ENCODE results near the gene ZDHHC11.

Gene ZDHHC11, protein sequence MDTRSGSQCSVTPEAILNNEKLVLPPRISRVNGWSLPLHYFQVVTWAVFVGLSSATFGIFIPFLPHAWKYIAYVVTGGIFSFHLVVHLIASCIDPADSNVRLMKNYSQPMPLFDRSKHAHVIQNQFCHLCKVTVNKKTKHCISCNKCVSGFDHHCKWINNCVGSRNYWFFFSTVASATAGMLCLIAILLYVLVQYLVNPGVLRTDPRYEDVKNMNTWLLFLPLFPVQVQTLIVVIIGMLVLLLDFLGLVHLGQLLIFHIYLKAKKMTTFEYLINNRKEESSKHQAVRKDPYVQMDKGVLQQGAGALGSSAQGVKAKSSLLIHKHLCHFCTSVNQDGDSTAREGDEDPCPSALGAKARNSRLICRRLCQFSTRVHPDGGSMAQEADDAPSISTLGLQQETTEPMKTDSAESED

GRCh38 chr5:850511-851006 lies at the start of gene ZDHHC11:
Gene ZDHHC11 (minus strand): TSS chr5:850986. CDS start chr5:850602, 384 bp downstream.
- DNase-seq (ENCODE audit: low spot score), result no peak

GRCh38 chr5:893711-894110 lies 42.9 kb upstream of the ZDHHC11 start:
- no peak for DNase-seq (ENCODE audit: low spot score)

DNA sequence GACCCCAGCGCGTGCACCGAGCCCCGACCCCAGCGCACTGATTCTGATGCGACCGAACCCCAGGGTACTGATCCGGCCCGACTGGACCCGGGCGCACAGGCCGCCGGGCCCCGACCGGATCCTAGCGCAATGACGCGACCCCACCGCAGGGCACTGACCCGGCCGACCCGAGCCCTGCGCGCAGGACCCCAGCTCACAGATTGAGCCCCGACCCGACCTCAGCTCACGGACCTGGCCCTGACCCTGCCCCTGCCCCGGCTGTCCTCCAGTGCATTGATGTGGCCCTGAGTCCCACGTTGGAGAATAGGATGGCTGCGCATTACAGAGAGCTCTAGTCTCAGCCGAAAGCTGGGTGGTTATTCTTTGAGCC lies 42.3 kb upstream of the ZDHHC11 start:
- DNase-seq (ENCODE audit: low spot score), result peak; percentile 13

DNA sequence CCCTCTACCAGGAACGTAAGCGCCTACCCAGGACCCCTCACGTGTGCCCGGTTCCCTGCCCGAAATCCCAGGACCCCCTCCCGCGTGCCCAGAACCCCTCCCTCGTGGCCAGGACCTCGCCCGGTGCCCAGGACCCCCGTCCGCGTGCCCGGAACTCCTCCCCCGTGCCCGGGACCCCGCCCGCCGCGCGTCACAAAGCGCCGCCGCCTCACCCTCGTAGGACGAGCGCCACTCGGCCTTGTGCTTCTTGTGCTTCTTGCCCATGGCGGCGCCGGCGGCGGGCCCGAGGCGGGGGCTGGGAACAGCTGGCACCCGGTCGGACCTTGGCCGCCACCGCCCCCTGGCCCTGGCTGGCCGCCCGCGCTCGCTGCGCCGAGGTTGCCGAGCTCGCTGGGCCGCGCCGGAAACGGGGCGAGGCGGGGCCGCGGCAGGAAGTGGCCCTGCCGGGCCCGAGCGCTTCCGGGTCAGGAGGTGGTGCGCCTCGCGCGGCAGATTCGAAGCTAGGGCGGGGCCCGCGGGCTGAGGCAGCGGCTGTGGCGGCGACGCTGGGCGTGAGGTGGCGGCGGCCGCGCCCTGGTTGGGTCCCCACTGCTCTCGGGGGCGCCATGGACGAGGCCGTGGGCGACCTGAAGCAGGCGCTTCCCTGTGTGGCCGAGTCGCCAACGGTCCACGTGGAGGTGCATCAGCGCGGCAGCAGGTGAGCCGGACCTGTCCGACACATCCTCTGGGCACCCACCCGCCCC lies 41.8 kb upstream of the ZDHHC11 start, which contains the start of the genes BRD9 and TRIP13:
TSS of gene BRD9 (minus strand) at position 408 of the 743 bp plus-strand sequence. CDS start at position 264, 144 bp downstream.
TSS of gene TRIP13 (plus strand) at position 491 of the 743 bp plus-strand sequence. CDS start at position 606, 115 bp downstream.
- DNase-seq (ENCODE audit: low spot score), result peak; percentile 83

DNA sequence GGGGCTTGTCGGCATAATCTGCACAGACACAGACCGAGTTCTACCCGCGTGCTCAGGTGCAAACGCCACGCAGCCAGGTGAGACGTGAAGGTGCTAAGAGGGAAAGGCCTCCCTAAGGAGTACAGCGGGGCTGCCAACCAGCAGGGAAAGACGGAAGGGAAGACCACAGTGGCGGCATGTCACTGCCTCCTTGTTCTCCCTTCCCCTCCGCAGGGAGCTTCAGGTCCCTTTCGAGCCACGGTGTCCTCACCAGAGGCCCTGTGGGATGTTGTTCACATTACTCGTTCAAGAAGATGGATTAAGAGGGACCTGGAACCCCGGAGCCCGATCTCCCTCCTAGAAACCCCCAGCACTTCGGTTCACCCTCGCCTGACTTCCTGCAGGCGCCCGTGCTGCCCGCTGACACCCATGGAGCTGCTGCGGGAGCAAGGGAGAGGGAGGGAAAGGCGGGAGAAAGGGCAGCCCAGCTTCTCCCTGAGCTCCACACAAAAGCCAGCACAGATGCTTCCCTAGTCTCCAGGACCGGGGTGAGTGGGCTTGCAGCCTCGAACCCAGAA lies 41.1 kb upstream of the ZDHHC11 start:
- DNase-seq (ENCODE audit: low spot score), result peak; percentile 37

GRCh38 chr5:891117-891836 lies 40.5 kb upstream of the ZDHHC11 start:
- DNase-seq (ENCODE audit: low spot score), result peak; percentile 84

- DNase-seq (ENCODE audit: low spot score), result no peak
Observed at GRCh38 chr5:889075-889710, 38.4 kb upstream of the ZDHHC11 start.

GRCh38 chr5:888638-889035 lies 37.9 kb upstream of the ZDHHC11 start:
- no peak for DNase-seq (ENCODE audit: low spot score)

DNA sequence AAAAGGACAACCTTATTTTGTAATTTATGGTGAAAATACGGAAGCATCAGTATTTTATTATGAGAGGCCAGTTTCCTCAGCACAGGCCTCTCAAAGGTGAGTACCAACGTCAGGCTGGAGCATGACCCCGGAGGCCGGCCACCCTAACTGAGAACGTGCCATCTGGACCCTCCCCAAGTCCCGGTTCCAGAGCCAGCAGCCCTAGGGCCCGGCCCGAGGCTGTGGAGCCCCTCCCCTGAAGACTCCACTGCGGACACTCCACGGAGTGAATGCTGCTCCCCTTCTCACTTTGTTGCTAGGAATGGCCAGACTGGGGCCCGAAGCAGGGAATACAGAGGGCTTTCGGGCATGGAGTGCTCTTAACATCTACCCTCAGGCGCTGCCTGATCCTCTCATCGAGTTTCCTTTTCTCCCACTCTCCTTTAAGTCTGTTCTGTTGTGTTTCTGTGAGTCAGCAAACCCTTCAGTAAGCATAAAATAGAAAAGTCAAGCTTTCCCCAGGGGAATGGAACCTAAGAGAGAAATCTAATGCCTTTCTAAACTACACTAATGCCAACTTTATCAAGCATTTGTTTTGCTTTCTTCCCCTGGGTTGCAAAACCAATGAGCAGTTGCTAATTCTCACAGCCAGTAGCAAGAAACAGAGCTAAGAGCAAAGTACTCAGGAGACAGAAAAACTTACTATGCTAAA lies 37.3 kb upstream of the ZDHHC11 start:
- DNase-seq (ENCODE audit: low spot score), result no peak

- no peak for DNase-seq (ENCODE audit: low spot score)
Observed at GRCh38 chr5:886716-887325, 36.0 kb upstream of the ZDHHC11 start.

DNA sequence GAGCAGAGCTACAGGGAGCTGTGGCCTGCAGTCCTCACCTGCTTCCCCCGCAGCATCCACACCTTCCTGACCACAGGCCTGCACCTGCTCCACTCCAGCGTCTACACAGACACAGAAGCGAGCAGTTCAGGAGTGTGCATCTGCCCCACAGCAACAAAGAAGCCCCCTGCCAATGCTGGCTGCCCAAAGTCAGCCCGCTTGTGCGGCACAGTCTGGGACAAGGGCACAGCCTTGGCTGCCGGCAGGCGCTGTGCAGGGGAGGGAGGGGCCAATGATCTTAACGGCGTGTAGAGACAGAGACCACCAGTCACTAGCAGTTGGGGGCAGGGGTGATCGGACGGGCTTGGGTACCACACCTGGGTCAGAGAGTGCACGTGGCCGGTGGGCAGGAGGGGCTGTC lies 35.2 kb upstream of the ZDHHC11 start:
- no peak for DNase-seq (ENCODE audit: low spot score)

DNA sequence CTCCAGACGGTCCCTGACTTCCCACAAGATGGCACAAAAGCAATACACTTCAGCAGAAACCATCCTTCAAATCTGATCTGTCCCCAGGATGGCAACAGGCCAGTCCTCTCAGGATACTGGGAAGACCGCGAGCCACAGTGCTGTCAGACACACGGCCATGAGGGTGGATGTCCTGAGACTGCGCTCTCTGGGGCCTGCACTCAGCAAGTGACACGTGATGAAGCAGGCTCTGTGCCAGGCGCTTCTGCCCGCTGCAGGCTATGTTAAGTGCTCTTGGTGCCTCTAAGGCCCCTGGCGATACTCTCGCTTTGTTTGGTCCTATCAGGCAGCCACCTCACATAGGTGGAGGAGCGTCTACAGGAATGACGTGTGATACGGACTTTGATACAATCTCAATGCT lies 34.7 kb upstream of the ZDHHC11 start:
- DNase-seq (ENCODE audit: low spot score), result no peak

DNA sequence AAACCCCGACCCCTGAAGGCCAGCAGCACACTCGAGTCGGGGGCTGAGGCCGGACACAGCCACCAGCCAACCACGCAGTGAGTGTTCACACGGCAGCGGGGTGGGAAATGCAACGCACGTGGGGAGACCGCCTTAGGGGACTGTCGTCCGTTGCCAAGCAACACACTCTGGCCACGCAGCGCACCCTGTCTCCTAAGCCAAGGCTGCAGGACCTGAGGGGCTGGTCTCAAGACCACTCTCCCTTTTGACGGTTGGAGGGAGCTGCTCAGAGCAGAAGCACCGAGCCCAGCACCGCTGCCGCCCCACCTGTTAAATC lies 34.3 kb upstream of the ZDHHC11 start:
- DNase-seq (ENCODE audit: low spot score), result no peak

DNA sequence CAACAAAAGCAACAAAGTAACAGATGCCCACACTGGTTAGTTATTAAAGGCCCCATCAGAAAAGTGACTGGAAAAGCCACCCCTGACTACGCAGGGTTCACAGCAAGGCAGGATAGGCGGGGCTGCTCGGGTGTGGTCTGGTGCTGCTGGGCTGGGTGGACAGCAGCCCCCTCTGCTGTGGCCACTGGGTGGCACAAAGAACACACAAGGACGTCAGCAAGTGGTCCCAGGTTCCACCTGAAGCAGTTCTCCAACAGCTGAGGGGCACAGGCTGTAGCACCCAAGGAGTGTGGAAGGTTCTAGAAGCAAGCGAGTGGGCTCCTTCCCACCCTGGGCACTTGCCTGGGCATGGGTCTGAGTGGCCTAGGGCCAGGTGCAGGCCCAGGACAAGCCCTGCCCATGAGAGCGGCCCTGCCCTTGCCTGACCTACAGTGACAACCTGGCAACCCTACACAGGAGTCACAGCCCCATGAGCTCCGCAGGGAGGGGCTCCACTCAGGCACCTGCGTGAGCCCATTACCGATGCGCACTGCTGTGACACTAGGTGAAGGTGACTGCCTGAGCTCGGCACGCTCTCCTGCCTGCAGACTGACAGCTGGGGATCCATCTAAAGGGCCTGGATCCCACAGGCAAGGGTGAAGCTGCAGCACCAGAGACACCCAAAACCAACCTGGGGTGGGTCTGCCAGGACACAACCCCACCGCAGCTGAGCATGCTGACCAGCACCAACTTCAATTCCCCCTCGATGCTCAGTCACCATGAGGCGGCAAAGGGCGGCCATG lies 33.8 kb upstream of the ZDHHC11 start:
- DNase-seq (ENCODE audit: low spot score), result no peak

DNA sequence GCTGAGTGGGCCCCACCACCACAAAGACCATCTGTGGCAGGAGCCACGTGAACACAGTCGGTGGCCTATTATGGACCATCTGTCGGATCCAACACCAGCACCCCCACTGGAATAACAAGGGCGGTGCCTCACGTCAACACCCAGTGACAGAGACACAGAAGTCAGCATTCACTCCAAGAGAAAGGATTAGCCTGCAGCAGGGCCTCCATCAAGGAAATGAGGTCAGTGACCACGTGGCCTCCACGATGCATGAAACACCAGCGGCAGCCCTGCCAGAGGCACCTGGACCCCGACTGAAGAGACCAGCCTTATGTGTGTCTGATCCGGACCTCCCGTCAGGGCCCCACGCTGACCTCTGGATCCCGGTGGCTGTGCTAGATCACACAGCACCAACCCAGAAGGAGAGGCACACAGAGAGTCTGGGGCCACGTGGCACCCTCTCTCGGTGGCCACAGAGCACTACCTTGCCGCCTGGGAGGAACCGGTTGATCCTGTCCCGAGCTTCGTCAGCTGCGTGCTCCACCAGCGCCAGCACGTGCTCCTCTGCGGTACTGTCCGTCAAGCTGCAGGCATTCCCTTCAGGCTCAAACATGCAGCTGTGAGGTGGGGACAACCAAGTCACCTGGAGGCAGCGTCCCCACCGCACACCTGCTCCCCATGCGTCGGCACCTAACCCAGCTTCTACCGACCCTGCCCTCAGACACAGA lies 32.8 kb upstream of the ZDHHC11 start:
- DNase-seq (ENCODE audit: low spot score), result no peak

- DNase-seq (ENCODE audit: low spot score), result no peak
Observed at GRCh38 chr5:882253-883183, 31.7 kb upstream of the ZDHHC11 start.

- no peak for DNase-seq (ENCODE audit: low spot score)
Observed at GRCh38 chr5:881551-881935, 30.8 kb upstream of the ZDHHC11 start.
